HFF-Myc (cell line): ENCODE measurements around the gene EXOC3L2.

Experiments used
- DNase-seq: peaks from one replicate; pipeline ENCODE4 v3.0.0-alpha.2; 2011; ENCODE audit warnings: low read depth; ENCODE audit errors: extremely low read depth
- H3K4me3 ChIP-seq: replicated peaks from 2 replicates; pipeline ENCODE4 v1.5.1; 2011; ENCODE audit warnings: low read depth, mild to moderate bottlenecking, control low read depth, low read length
- TF ChIP-seq, protein P1 (sequence below): IDR thresholded peaks from 2 replicates; pipeline ENCODE4 v1.5.1; 2012; ENCODE audit warnings: mild to moderate bottlenecking, low read depth, low read length, control low read depth; ENCODE audit errors: missing control alignments

The EXOC3L2 gene

DNA sequence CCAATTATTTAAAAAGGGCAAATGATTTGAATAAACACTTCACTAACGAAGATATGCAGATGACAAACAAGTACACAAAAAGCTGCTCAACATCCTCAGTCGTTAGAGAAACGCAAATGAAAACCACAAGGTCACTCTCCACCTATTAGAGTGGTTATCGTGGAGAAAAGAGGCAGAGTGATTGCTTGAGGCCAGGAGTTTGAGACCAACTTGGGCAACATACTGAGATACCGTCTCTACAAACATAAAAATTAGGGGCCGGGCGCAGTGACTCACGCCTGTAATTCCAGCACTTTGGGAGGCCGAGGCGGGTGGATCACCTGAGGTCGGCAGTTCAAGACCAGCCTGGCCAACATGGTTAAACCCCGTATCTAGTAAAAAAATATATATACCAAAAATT lies 39.4 kb downstream of the EXOC3L2 start:
- no peak overlapping the region for H3K4me3 ChIP-seq
- no peak for DNase-seq
- TF ChIP-seq, protein P1, sequence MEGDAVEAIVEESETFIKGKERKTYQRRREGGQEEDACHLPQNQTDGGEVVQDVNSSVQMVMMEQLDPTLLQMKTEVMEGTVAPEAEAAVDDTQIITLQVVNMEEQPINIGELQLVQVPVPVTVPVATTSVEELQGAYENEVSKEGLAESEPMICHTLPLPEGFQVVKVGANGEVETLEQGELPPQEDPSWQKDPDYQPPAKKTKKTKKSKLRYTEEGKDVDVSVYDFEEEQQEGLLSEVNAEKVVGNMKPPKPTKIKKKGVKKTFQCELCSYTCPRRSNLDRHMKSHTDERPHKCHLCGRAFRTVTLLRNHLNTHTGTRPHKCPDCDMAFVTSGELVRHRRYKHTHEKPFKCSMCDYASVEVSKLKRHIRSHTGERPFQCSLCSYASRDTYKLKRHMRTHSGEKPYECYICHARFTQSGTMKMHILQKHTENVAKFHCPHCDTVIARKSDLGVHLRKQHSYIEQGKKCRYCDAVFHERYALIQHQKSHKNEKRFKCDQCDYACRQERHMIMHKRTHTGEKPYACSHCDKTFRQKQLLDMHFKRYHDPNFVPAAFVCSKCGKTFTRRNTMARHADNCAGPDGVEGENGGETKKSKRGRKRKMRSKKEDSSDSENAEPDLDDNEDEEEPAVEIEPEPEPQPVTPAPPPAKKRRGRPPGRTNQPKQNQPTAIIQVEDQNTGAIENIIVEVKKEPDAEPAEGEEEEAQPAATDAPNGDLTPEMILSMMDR = no peak

GRCh38 chr19:45202637-45203036 lies 42.6 kb downstream of the EXOC3L2 start:
- TF ChIP-seq, protein P1 = no peak
- DNase-seq = no peak
- no peak overlapping the region for H3K4me3 ChIP-seq

DNA sequence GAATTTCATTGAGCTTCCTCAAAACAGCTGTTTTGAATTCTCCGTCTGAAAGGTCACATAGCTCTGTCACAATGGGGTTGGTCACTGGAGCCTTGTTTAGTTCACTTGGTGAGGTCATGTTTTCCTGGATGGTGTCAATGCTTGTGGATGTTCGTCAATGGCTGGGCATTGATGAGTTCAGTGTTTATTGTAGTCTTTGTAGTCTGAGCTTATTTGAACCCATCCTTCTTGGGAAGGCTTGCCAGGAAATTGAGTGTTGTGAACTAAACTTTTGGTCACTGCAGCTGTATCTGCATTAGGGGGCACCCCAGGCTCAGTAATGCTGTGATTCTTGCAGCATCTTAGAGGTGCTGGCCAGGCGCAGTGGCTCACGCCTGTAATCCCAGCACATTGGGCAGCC lies 44.6 kb downstream of the EXOC3L2 start:
- DNase-seq = peak; percentile 25
- no peak overlapping the region for H3K4me3 ChIP-seq
- TF ChIP-seq, protein P1 = peak; percentile 39

DNA sequence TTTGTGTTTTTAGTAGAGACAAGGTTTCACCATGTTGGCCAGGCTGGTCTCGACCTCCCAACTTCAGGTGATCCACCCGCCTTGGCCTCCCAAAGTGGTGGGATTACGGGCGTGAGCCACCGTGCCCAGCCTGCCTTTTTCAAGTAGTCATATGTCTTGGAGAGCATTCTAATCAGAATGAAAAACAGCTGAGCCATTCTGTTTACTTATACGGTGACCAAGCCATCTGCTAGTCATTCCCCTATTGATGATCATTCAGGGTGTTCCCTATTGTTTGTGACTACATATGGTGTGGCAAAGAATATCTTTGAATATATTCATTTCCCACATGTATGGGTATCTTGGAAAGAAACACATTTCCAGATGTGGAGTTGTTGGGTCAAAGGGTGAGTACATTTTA lies 49.4 kb downstream of the EXOC3L2 start:
- DNase-seq = peak; percentile 63

DNA sequence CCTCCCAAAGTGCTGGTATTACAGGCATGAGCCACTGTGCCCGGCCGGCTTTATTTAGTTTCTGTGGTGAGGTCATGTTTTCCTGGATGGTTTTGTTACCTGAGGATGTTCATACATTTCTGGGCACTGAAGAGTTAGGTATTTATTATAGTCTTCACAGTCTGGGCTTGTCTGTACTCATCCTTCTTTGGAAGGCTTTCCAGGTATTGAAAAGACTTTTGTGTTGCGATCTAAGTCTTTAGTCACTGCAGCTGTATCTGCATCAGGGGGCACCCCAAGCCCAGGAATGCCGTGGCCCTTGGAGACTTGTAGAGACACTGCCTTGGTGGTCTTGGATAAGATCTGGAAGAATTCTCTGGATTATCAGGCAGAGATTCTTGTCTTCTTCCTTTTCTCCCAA lies 53.8 kb downstream of the EXOC3L2 start:
- no peak overlapping the region for H3K4me3 ChIP-seq
- DNase-seq = no peak
- TF ChIP-seq, protein P1 = no peak

More for the DNA sequence above, 49.4 kb downstream of the EXOC3L2 start:
- H3K4me3 ChIP-seq = no peak overlapping the region
- TF ChIP-seq, protein P1 = no peak

DNA sequence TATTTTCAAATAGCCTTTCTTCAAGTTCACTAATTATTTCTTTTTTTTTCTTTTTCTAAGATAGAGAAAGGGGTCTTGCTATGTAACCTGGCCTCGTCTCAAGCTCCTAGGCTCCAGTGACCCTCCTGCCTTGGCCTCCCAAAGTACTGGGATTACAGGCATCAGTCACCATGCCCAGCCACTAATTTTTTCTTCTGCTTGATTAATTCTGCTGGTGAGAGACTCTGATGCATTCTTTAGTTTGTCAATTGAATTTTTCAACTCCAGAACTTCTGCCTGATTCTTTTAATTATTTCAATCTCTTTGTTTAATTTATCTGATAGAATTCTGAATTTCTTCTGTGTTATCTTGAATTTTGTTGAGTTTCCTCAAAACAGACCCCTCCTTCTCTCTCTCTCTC lies 55.2 kb downstream of the EXOC3L2 start:
- TF ChIP-seq, protein P1 = no peak
- H3K4me3 ChIP-seq = no peak overlapping the region
- DNase-seq = no peak

- H3K4me3 ChIP-seq = no peak overlapping the region
- DNase-seq = no peak
- TF ChIP-seq, protein P1 = peak; percentile 54
Measured at GRCh38 chr19:45187421-45188100, 57.6 kb downstream of the EXOC3L2 start.
